ENCODE measurements around the gene GDF7. TPM values are rescaled to one million over a fixed set of nuclear protein-coding genes. Genes with fewer than 3 reads are reported as not detected.

Gene GDF7
- total RNA-seq, 1 experiment from 2014 or later = 0.04 TPM

DNA sequence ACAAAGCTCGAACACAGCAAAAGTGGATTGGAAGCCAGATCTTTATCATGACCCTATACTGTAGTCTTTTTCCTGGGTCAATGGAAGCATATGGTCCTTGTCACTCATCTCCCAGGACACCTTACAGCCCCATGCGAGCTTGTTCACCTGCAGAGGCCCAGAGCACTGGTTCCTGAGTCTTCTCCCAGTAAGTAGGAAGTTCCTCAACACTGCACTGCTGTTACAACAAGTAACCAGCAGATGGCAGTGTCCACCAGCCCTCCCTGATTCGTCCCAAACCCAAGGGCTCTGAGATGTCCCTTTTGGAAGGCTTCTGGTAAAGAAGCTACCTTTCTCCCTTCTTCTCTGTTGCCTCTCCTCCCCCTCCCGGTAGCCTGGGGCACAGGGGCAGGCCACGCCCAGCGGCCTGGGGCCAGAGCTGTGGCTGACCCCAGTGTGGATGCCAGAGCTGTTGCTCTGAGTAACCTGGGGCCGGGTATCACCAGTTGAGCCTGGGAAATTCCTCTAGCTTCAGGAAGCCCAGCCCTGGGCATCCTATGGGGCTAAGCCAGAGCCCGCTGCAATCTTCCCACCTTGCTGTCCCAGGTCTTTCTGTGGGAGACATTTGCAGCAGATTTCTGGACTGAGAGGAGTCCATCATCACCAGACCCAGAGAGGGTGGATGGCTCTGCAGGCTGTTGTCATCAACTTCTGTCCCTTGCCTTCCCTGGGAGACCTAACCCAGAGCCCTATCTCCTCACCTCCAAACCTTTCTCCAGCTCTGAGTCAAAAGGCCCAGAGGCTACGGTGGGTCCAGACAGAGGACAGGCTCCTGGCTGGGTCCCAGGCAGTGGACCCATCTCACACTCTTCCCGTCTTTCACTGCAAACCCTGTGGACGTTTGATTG lies 5.3 kb upstream of the GDF7 start:
- Histone ChIP-seq H4K5ac (ENCODE audit: insufficient read length, low read depth, low read length) (no peak overlapping the region), H3K4me1 (ENCODE audit: insufficient read depth, low read length) (no peaks in the 10 kb centered on the region), H3K79me2 (ENCODE audit: insufficient read depth, low read length) (no peaks in the 10 kb centered on the region), H4K20me1 (ENCODE audit: control insufficient read depth, insufficient read depth, insufficient read length) (no peaks in the 10 kb centered on the region), H2BK5ac (ENCODE audit: insufficient read length, low read length) (no peak overlapping the region), H4K91ac (ENCODE audit: insufficient read length, low read depth, low read length) (no peak overlapping the region), H3K4ac (ENCODE audit: low read depth, low read length) (no peak overlapping the region), H3K27me3 (ENCODE audit: insufficient read depth, low read length) (peaks cover 45% of the 10 kb centered on the region), H3K23ac (ENCODE audit: insufficient read length, low read depth, low read length) (no peak overlapping the region), H3K9ac (ENCODE audit: extremely low read depth, insufficient read length, low read length) (no peak overlapping the region), H2BK12ac (ENCODE audit: insufficient read length, low read depth, low read length) (no peak overlapping the region), H2BK120ac (ENCODE audit: low read depth, low read length, poor library complexity, severe bottlenecking) (no peak overlapping the region), H3K23me2 (ENCODE audit: insufficient read length, low read depth, low read length, poor library complexity, severe bottlenecking) (peaks cover 12% of the 10 kb centered on the region), H2BK15ac (ENCODE audit: low read depth, low read length) (no peak overlapping the region), H2BK20ac (ENCODE audit: low read depth, low read length, poor library complexity, severe bottlenecking) (no peak overlapping the region), H3K4me2 (ENCODE audit: insufficient read depth, insufficient read length, low read length) (no peak overlapping the region), H3T11ph (ENCODE audit: low read length) (no peak overlapping the region), H2AK5ac (ENCODE audit: insufficient read length, low read length) (no peak overlapping the region), H3K56ac (ENCODE audit: insufficient read length, low read depth, low read length) (no peak overlapping the region), H3K9me3 (ENCODE audit: control insufficient read depth, low read depth, low read length) (no peaks in the 10 kb centered on the region), H2AFZ (ENCODE audit: low read length) (no peak overlapping the region), H3K14ac (ENCODE audit: insufficient read depth, low read length) (no peak overlapping the region), H3K79me1 (ENCODE audit: insufficient read depth, low read depth, low read length, poor library complexity, severe bottlenecking) (no peaks in the 10 kb centered on the region), H3K27ac (ENCODE audit: insufficient read length, low read depth, low read length) (no peak overlapping the region), H4K8ac (replicated peaks; ENCODE audit: insufficient read length, low read depth, low read length) (no peak overlapping the region), H3K18ac (ENCODE audit: insufficient read length, low read depth, low read length) (no peak overlapping the region)
- Mint-ChIP-seq H3K4me3 (no peak overlapping the region), H3K36me3 (ENCODE audit: insufficient read depth in 1 of 3, low read depth in 3 of 3) (no peaks in the 10 kb centered on the region), H3K27me3 (ENCODE audit: low read depth) (peaks cover 92% of the 10 kb centered on the region), H3K9me3 (peaks cover 0 to 2% of the 10 kb centered on the region in 2 experiments; a peak in 1 of 5 replicates), H3K4me1 (peaks cover 5 to 33% of the 10 kb centered on the region in 2 experiments), H3K27ac (no peak overlapping the region)
- WGBS (ENCODE audit: extremely low coverage, insufficient read length, low lambda C conversion rate) = no CpG with 5 or more reads among the region's 11 CpGs
- TF ChIP-seq, protein P1, sequence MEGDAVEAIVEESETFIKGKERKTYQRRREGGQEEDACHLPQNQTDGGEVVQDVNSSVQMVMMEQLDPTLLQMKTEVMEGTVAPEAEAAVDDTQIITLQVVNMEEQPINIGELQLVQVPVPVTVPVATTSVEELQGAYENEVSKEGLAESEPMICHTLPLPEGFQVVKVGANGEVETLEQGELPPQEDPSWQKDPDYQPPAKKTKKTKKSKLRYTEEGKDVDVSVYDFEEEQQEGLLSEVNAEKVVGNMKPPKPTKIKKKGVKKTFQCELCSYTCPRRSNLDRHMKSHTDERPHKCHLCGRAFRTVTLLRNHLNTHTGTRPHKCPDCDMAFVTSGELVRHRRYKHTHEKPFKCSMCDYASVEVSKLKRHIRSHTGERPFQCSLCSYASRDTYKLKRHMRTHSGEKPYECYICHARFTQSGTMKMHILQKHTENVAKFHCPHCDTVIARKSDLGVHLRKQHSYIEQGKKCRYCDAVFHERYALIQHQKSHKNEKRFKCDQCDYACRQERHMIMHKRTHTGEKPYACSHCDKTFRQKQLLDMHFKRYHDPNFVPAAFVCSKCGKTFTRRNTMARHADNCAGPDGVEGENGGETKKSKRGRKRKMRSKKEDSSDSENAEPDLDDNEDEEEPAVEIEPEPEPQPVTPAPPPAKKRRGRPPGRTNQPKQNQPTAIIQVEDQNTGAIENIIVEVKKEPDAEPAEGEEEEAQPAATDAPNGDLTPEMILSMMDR (conservative IDR thresholded peaks at IDR 0.05) = peak; percentile 97
- DNase-seq = peak; percentile 87

Measured in H9 (cell line).